Liver (tissue), 9 donors: ENCODE results near the gene UNC13A. TPM values are rescaled to one million over a fixed set of nuclear protein-coding genes. Genes with fewer than 3 reads are reported as not detected.

Experiments
- DNase-seq: peaks from one replicate; pipeline ENCODE4 v3.0.0-alpha.2; 2017; ENCODE audit warnings: low spot score
- H3K27ac ChIP-seq, 2 donors: one replicate each; pipeline ENCODE4 v1.7.0; 2013; ENCODE audit warnings: inconsistent platforms in 2 of 2, low read length in 2 of 2, control low read depth in 1 of 2, low read depth in 1 of 2, mild to moderate bottlenecking in 1 of 2
- H3K27me3 ChIP-seq, 4 donors: one replicate each; pipeline versions ENCODE4 v1.6.1 to v1.7.0; 2013; ENCODE audit warnings: low read length in 3 of 4, inconsistent platforms in 1 of 4, mild to moderate bottlenecking in 1 of 4, moderate library complexity in 1 of 4; ENCODE audit not compliant: control insufficient read depth in 4 of 4, insufficient read depth in 4 of 4
- H3K36me3 ChIP-seq, 4 donors: one replicate each; pipeline versions ENCODE4 v1.6.1 to v1.7.0; 2013; ENCODE audit warnings: low read length in 3 of 4, mild to moderate bottlenecking in 3 of 4, low read depth in 1 of 4, moderate library complexity in 1 of 4; ENCODE audit not compliant: control insufficient read depth in 4 of 4, insufficient read depth in 3 of 4
- H3K4me1 ChIP-seq, 4 donors: one replicate each; pipeline versions ENCODE4 v1.6.1 to v1.7.0; 2013; ENCODE audit warnings: low read length in 3 of 4, mild to moderate bottlenecking in 3 of 4, moderate library complexity in 1 of 4; ENCODE audit not compliant: control insufficient read depth in 4 of 4, insufficient read depth in 4 of 4
- H3K4me3 ChIP-seq, 3 donors: one replicate each; pipeline versions ENCODE4 v1.6.1 to v1.7.0; 2013; ENCODE audit warnings: low read length in 3 of 3, control low read depth in 1 of 3, low read depth in 1 of 3, mild to moderate bottlenecking in 1 of 3
- H3K9ac ChIP-seq, 2 donors: one replicate each; pipeline ENCODE4 v1.7.0; 2013; ENCODE audit warnings: low read length in 2 of 2, mild to moderate bottlenecking in 2 of 2, moderate library complexity in 2 of 2, control low read depth in 1 of 2, low read depth in 1 of 2
- H3K9me3 ChIP-seq, 4 donors: one replicate each; pipeline versions ENCODE4 v1.6.1 to v1.7.0; 2013; ENCODE audit warnings: low read length in 3 of 4; ENCODE audit not compliant: control insufficient read depth in 4 of 4
- EGR1 ChIP-seq, 2 donors: IDR thresholded peaks; 2 replicates each; pipeline ENCODE4 v1.6.1; 2016 to 2018; ENCODE audit warnings: antibody characterized with exemption in 2 of 2, low read depth in 2 of 2
- FOXA1 ChIP-seq: IDR thresholded peaks from 2 replicates; pipeline ENCODE4 v1.6.1; 2016; ENCODE audit warnings: antibody characterized with exemption
- FOXA2 ChIP-seq: IDR thresholded peaks from 2 replicates; pipeline ENCODE4 v1.6.1; 2016; ENCODE audit warnings: antibody characterized with exemption
- HNF4A ChIP-seq, 2 donors: conservative IDR thresholded peaks; 2 replicates each; pipeline ENCODE4 v1.6.1; 2016; ENCODE audit warnings: antibody characterized with exemption in 2 of 2, mild to moderate bottlenecking in 2 of 2
- HNF4G ChIP-seq: IDR thresholded peaks from 2 replicates; pipeline ENCODE4 v1.6.1; 2016; ENCODE audit warnings: antibody characterized with exemption
- JUND ChIP-seq, 2 donors: IDR thresholded peaks; 2 replicates each; pipeline ENCODE4 v1.6.1; 2016; ENCODE audit warnings: antibody characterized with exemption in 2 of 2
- NR2F2 ChIP-seq: IDR thresholded peaks from 2 replicates; pipeline ENCODE4 v1.6.1; 2016; ENCODE audit warnings: antibody characterized with exemption
- RAD21 ChIP-seq, 2 donors: IDR thresholded peaks; 2 replicates each; pipeline ENCODE4 v1.6.1; 2016; ENCODE audit warnings: antibody characterized with exemption in 2 of 2, mild to moderate bottlenecking in 2 of 2
- RXRA ChIP-seq, 2 donors: IDR thresholded peaks; 2 replicates each; pipeline ENCODE4 v1.6.1; 2017 to 2018; ENCODE audit warnings: antibody characterized with exemption in 2 of 2, mild to moderate bottlenecking in 1 of 2
- SP1 ChIP-seq: IDR thresholded peaks from 2 replicates; pipeline ENCODE4 v1.6.1; 2018; ENCODE audit warnings: antibody characterized with exemption, mild to moderate bottlenecking
- TAF1 ChIP-seq: conservative IDR thresholded peaks from 2 replicates; pipeline ENCODE4 v1.6.1; 2016; ENCODE audit warnings: antibody characterized with exemption, mild to moderate bottlenecking
- YY1 ChIP-seq: IDR thresholded peaks from 2 replicates; pipeline ENCODE4 v1.6.1; 2016; ENCODE audit warnings: antibody characterized with exemption, mild to moderate bottlenecking
- ZBTB33 ChIP-seq: IDR thresholded peaks from 2 replicates; pipeline ENCODE4 v1.6.1; 2016; ENCODE audit warnings: antibody characterized with exemption
- WGBS: extraction: QIAGEN DNeasy Blood & Tissue Kit; methylation state at CpG from one replicate; pipeline ENCODE4 v1.1.7; 2013; 5-methylcytosine and 5-hydroxymethylcytosine counted together
- polyA plus RNA-seq, 2 donors: library from polyadenylated mRNA; stranded (reverse) in 1 of 2; unstranded in 1 of 2; fragments of 200-250 nt in 1 of 2; fragments of >200 nt in 1 of 2; fragmentation: Nextera tagmentation in 1 of 2; extraction: Ambion mirVana in 1 of 2; gene quantifications; one replicate each; pipeline versions ENCODE4 v1.2.1 to v1.2.3, GENCODE V29; 2013 to 2015
- total RNA-seq, 2 donors: library from RNA; depleted of rRNA; stranded (reverse); fragments of >200 nt; gene quantifications; one replicate each; pipeline ENCODE4 v1.2.3, GENCODE V29; 2014
- donor health status: healthy.
- donor health status: healthy.
- donor health status: healthy.
- donor health status: healthy.
- donor health status: healthy.

Gene UNC13A
- total and polyA plus RNA-seq, 4 donors, result under 0.01 to 0.01 TPM; not detected in 2

GRCh38 chr19:17645339-17645963, 42.7 kb downstream of the UNC13A start:
- no peaks in the 10 kb centered on the region for H3K9me3 ChIP-seq
- H3K9ac ChIP-seq, result no peak overlapping the region
- TF ChIP-seq NR2F2 (no peak), ZBTB33 (no peak), YY1 (no peak), TAF1 (no peak), HNF4G (no peak)
- H3K4me3 ChIP-seq, result no peak overlapping the region
- no peaks in the 10 kb centered on the region for H3K36me3 ChIP-seq
- WGBS, result 87% methylated on average over 20 of the region's 20 CpGs
- H3K4me1 ChIP-seq, result no peaks in the 10 kb centered on the region
- H3K27me3 ChIP-seq, result peaks cover 0 to 3% (median 0%) of the 10 kb centered on the region in 4 donors
- no peak for DNase-seq
- H3K27ac ChIP-seq, result no peak overlapping the region

- Histone ChIP-seq H3K36me3 (no peaks in the 10 kb centered on the region), H3K4me1 (no peaks in the 10 kb centered on the region), H3K9me3 (no peaks in the 10 kb centered on the region), H3K9ac (no peak overlapping the region), H3K4me3 (no peak overlapping the region), H3K27ac (no peak overlapping the region), H3K27me3 (peaks cover 0 to 3% (median 0%) of the 10 kb centered on the region in 4 donors)
- TF ChIP-seq SP1 (no peak), TAF1 (no peak)
- WGBS, result 86% methylated on average over 8 of the region's 8 CpGs
- no peak for DNase-seq
Observed at GRCh38 chr19:17642656-17643055, 45.5 kb downstream of the UNC13A start.

- Histone ChIP-seq H3K36me3 (no peaks in the 10 kb centered on the region), H3K4me1 (no peaks in the 10 kb centered on the region), H3K27ac (no peak overlapping the region), H3K9ac (no peak overlapping the region), H3K27me3 (peaks cover 0 to 3% (median 0%) of the 10 kb centered on the region in 4 donors), H3K9me3 (no peaks in the 10 kb centered on the region), H3K4me3 (no peak overlapping the region)
- 41% methylated on average over 1 of the region's 1 CpG for WGBS
- no peak for TF ChIP-seq FOXA2
- no peak for DNase-seq
Observed at GRCh38 chr19:17641846-17642245, 46.3 kb downstream of the UNC13A start.

- no peak overlapping the region for H3K27ac ChIP-seq
- TF ChIP-seq SP1 (no peak), HNF4A (conservative IDR thresholded peaks at IDR 0.05) (no peak), ZBTB33 (no peak), JUND (IDR thresholded peaks at IDR 0.05) (no peak), FOXA1 (no peak), RAD21 (IDR thresholded peaks at IDR 0.05) (no peak), EGR1 (IDR thresholded peaks at IDR 0.05; ENCODE audit: low read depth in 2 of 2) (no peak), RXRA (IDR thresholded peaks at IDR 0.05) (no peak)
- H3K27me3 ChIP-seq, result peaks cover 0 to 3% (median 0%) of the 10 kb centered on the region in 4 donors
- H3K9ac ChIP-seq, result no peak overlapping the region
- no peaks in the 10 kb centered on the region for H3K36me3 ChIP-seq
- H3K4me1 ChIP-seq, result no peaks in the 10 kb centered on the region
- H3K4me3 ChIP-seq, result no peak overlapping the region
- DNase-seq, result no peak
- WGBS, result 76% methylated on average over 15 of the region's 15 CpGs
- H3K9me3 ChIP-seq, result no peaks in the 10 kb centered on the region
Observed at GRCh38 chr19:17641181-17641580, 47.0 kb downstream of the UNC13A start.
